GM23248 (cell line): ENCODE results near the gene TMEM229B.

Experiments used
- EZH2 ChIP-seq: fragments of 200-600 bp; sonication (generic); IDR thresholded peaks from 2 replicates; pipeline ENCODE4 v1.6.1; 2018; ENCODE audit warnings: antibody characterized with exemption, mild to moderate bottlenecking; ENCODE audit not compliant: insufficient read depth, poor library complexity, severe bottlenecking
- EZH2phosphoT487 ChIP-seq: fragments of 200-600 bp; sonication (generic); IDR thresholded peaks from 2 replicates; pipeline ENCODE4 v1.6.1; 2018; ENCODE audit warnings: antibody characterized with exemption, moderate library complexity, mild to moderate bottlenecking, low read depth; ENCODE audit not compliant: insufficient read depth

- TF ChIP-seq EZH2 = no peak
- no peak for TF ChIP-seq EZH2phosphoT487
Measured at GRCh38 chr14:67425608-67426007, 62.9 kb downstream of the TMEM229B start.
